BJ (cell line): ENCODE data around the gene KCNJ11. TPM values are rescaled to one million over a fixed set of nuclear protein-coding genes. Genes with fewer than 3 reads are reported as not detected.

Source experiments
- CTCF ChIA-PET: fragments of 350-600 bp; formaldehyde crosslinking; extraction: SDS; loops from one replicate; lab custom pipeline; 2021; ENCODE audit warnings: antibody characterized with exemption, inconsistent platforms; lab: Yijun Ruan, JAX
- POLR2A ChIA-PET: fragments of 300-600 bp; sonication (Branson Sonifier 250); formaldehyde crosslinking; extraction: SDS; loops from one replicate; lab custom pipeline; 2021; ENCODE audit warnings: antibody characterized with exemption; lab: Charles Lee
- DNase-seq: peaks from one replicate; pipeline ENCODE4 v3.0.0-alpha.2; 2011; ENCODE audit warnings: low read depth
- H3K27me3 ChIP-seq: 2 replicates; pipeline ENCODE4 v1.6.0; 2011; ENCODE audit warnings: low read length; ENCODE audit not compliant: control insufficient read depth, insufficient read depth
- H3K36me3 ChIP-seq: 2 replicates; pipeline ENCODE4 v1.5.1; 2011; ENCODE audit warnings: low read length; ENCODE audit not compliant: control insufficient read depth, insufficient read depth
- H3K4me3 ChIP-seq: 2 replicates; pipeline ENCODE4 v1.5.1; 2011; ENCODE audit warnings: low read depth, mild to moderate bottlenecking, control low read depth, low read length
- polyA plus RNA-seq: library from polyadenylated mRNA; depleted of rRNA; stranded (reverse); fragments of >200 nt; gene quantifications from 2 replicates; pipeline ENCODE4 v1.2.3, GENCODE V29; 2011
- TF ChIP-seq, protein P1 (sequence below): IDR thresholded peaks from 2 replicates; pipeline ENCODE4 v1.5.1; 2011; ENCODE audit warnings: low read depth, mild to moderate bottlenecking, control low read depth, inconsistent platforms, low read length, moderate library complexity; ENCODE audit not compliant: insufficient read depth

The KCNJ11 gene
- polyA plus RNA-seq, 1 experiment = not detected

DNA sequence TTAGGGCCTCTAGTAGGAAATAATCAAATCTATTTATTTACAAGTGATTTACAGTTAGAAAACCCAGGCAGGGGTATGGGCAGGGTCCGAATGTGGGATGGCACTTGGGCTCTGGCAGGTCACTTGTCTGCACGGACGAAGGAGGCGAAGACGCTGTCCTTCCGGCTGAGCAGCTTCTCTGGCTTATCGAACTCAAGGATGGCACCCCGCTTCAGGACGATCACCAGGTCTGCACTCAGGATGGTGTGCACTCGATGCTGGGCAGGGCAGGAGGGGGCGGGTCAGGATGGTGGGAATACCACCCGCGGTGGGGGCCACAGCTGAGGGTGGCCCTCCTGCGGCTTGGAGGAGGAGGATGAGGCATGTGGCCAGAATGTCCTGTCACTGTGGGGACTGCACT is 4.4 kb upstream of the KCNJ11 start:
- POLR2A ChIA-PET = no interaction called here
- no peak for DNase-seq
- peaks cover 8% of the 10 kb centered on the region; the same call in 1 of the 2 replicates for H3K27me3 ChIP-seq
- H3K4me3 ChIP-seq = no peak overlapping the region
- no peaks in the 10 kb centered on the region for H3K36me3 ChIP-seq
- CTCF ChIA-PET = interaction anchor here (11.3 kb wide), 1 partner anchor 11 kb away, joined by 66 read pairs; no protein-coding TSS in a partner anchor
- TF ChIP-seq, protein P1, sequence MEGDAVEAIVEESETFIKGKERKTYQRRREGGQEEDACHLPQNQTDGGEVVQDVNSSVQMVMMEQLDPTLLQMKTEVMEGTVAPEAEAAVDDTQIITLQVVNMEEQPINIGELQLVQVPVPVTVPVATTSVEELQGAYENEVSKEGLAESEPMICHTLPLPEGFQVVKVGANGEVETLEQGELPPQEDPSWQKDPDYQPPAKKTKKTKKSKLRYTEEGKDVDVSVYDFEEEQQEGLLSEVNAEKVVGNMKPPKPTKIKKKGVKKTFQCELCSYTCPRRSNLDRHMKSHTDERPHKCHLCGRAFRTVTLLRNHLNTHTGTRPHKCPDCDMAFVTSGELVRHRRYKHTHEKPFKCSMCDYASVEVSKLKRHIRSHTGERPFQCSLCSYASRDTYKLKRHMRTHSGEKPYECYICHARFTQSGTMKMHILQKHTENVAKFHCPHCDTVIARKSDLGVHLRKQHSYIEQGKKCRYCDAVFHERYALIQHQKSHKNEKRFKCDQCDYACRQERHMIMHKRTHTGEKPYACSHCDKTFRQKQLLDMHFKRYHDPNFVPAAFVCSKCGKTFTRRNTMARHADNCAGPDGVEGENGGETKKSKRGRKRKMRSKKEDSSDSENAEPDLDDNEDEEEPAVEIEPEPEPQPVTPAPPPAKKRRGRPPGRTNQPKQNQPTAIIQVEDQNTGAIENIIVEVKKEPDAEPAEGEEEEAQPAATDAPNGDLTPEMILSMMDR = no peak

DNA sequence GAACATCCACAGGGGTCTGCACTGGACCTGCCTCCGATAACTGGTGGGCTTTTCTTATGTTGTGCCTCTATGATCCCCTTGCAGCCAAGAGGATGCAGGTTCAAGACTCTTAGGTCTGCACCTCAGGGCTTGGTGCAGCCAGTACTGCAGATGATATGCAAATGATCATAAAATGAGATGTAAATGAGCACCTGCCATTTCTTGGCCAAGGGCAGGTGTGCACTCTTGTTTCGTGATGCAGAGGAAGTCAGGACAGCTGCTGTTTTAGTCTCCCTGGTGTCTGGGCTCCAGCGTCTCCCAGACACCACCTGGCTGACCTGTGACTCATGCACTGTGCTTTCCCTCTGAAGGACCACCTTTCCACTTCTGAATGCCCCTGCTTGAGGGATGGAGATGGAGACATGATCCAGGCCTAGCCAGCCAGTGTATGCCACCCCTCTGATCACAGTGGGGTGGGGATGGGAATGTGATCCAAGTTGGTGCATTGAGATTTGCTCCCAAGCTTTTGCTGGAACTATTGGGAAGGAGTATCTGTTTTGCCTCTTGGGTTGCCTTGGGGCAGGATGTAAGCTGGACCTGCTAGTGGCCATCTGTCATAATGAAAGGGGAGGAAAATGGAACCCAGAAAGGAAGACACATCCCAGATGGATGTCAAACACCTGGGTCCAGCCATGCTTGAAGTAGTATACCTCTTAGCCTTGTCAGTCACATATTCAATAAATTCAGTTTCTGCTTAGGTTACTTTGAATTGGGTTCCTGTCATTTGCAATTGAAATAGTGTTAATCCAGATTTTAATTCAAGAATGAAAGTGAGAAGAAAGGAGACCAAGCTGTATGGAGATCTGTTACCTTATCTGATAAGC is 3.3 kb upstream of the KCNJ11 start:
- TF ChIP-seq, protein P1 = no peak
- CTCF ChIA-PET = interaction anchor here (1.6 to 11.3 kb wide), 3 partner anchors 10 to 90 kb away, joined by 3 to 66 read pairs (median 9); no protein-coding TSS in a partner anchor
- DNase-seq = no peak

DNA sequence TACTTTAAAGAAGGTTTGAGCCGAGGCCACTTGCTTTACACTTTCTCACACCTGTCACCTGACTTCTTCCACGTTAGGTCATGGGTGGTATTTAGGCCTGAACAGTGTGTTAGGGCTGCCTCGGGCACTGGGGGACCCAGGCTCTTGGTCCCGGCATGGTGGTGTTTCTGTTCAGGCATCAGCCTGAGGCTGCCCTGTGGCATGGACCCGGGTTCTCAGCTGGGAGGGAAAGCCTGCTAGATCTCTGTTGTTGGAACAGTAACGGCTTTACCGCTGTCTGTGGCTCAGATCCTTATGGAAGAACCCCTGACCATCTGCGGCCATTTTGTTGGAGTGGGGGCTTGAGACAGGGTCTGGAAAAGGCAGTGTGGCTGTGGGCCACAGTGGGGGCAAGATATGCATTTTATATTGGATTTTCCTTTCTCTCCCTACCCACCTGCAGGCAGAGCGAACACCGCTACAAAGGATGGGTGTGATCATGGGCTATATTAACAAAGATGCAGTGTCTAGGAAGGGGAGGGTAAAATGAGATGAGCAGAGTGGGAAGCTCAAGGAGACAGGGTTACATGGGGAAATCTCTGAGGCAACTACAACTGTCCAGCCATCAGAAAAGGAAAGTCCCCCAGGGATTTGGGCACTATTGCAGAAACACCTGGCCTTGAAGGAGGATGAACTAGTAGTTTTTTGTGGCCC is 1.6 kb upstream of the KCNJ11 start:
- TF ChIP-seq, protein P1 = no peak
- Histone ChIP-seq H3K36me3 (no peaks in the 10 kb centered on the region), H3K27me3 (peaks cover 6% of the 10 kb centered on the region; the same call in 1 of the 2 replicates), H3K4me3 (no peak overlapping the region)
- no peak for DNase-seq
- ChIA-PET CTCF (interaction anchor here (0.7 to 11.3 kb wide), 8 partner anchors 8 to 602 kb away, joined by 3 to 66 read pairs (median 6); no protein-coding TSS in a partner anchor), POLR2A (no interaction called here)

More for the DNA sequence above, 3.3 kb upstream of the KCNJ11 start:
- Histone ChIP-seq H3K36me3 (no peaks in the 10 kb centered on the region), H3K27me3 (peaks cover 6% of the 10 kb centered on the region; the same call in 1 of the 2 replicates), H3K4me3 (no peak overlapping the region)
- POLR2A ChIA-PET = no interaction called here

DNA sequence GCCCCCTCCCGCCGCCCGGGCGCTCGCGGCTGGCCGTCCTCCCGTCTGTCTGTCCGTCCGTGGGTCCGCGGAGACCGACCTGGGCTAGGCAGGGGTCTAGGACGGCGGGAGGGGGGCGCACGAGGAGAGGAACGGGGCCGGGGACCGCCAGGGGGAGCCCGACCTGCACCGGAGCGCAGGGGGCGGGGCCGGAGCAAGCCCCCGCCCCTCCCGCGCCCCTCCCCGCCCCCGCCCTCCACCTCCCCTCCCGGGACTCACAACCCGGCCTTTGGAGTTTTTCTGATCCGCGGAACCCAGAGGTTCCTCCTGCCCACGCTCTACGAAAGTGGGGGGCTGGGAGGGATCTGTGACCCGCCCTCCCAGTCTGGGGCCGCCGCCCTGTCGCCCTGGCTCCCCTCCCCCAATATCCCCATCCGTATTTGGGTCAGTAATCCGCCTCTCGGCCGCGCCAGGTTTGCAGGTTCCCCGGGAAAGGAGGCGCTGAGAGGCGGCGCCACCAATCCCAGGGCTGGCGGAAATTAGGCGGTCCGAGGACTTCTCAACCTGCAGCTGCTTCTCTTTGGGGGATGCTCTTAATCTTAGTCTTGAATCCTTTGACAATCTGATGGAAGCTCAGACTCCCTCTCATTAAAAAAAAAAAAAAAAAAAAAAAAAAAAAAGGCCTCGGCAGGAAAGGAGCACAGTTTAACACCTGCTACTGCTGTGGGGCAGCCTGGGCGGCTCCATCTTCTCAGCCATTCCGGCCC is 925 bp upstream of the KCNJ11 start:
- peak overlapping the region; percentile 40 for H3K4me3 ChIP-seq

More for the DNA sequence above, 925 bp upstream of the KCNJ11 start:
- no peak for DNase-seq
- Histone ChIP-seq H3K36me3 (no peaks in the 10 kb centered on the region), H3K27me3 (peaks cover 6% of the 10 kb centered on the region; the same call in 1 of the 2 replicates)
- POLR2A ChIA-PET = no interaction called here
- TF ChIP-seq, protein P1 = peak; percentile 50
- CTCF ChIA-PET = interaction anchor here (0.7 to 3.3 kb wide), 11 partner anchors 9 to 601 kb away, joined by 3 to 20 read pairs (median 3); no protein-coding TSS in a partner anchor
